MM.1S (cell line): ENCODE data around the gene DSTN.

ENCODE experiments used
- DNase-seq: peaks from one replicate; pipeline ENCODE4 v3.0.0-alpha.2; 2015
- H2AFZ ChIP-seq: fragments of 300-600 bp; sonication (generic); 2 replicates; pipeline ENCODE4 v1.6.0; 2016; ENCODE audit warnings: antibody characterized with exemption, low read length
- H3F3A ChIP-seq: fragments of 300-600 bp; sonication (generic); 2 replicates; pipeline ENCODE4 v1.6.1; 2016; ENCODE audit warnings: mild to moderate bottlenecking, antibody characterized with exemption, low read length, moderate library complexity, mixed read lengths; ENCODE audit not compliant: insufficient read depth
- H3K27ac ChIP-seq: fragments of 300-600 bp; sonication (generic); 2 replicates; pipeline ENCODE4 v1.5.1; 2016; ENCODE audit warnings: mild to moderate bottlenecking, low read length
- H3K27me3 ChIP-seq: fragments of 300-600 bp; sonication (generic); replicated peaks from 2 replicates; pipeline ENCODE4 v1.6.0; 2016; ENCODE audit warnings: low read length; ENCODE audit not compliant: insufficient read depth
- H3K36me3 ChIP-seq: fragments of 300-600 bp; sonication (generic); replicated peaks from 2 replicates; pipeline ENCODE4 v1.6.1; 2016; ENCODE audit warnings: mild to moderate bottlenecking, low read length, mixed read lengths; ENCODE audit not compliant: insufficient read depth
- H3K4me1 ChIP-seq: fragments of 300-600 bp; sonication (generic); 2 replicates; pipeline ENCODE4 v1.6.1; 2016; ENCODE audit warnings: low read length, mixed read lengths
- H3K4me2 ChIP-seq: fragments of 300-600 bp; sonication (generic); 2 replicates; pipeline ENCODE4 v1.6.0; 2016; ENCODE audit warnings: low read depth, low read length
- H3K4me3 ChIP-seq: fragments of 300-600 bp; sonication (generic); 2 replicates; pipeline ENCODE4 v1.5.1; 2016; ENCODE audit warnings: low read length, mixed read lengths
- H3K79me2 ChIP-seq: fragments of 300-600 bp; sonication (generic); 2 replicates; pipeline ENCODE4 v1.6.1; 2016; ENCODE audit warnings: mixed run types, low read length, mixed read lengths
- H3K9ac ChIP-seq: fragments of 300-600 bp; sonication (generic); 2 replicates; pipeline ENCODE4 v1.6.1; 2016; ENCODE audit warnings: low read length, mixed read lengths
- H3K9me2 ChIP-seq: fragments of 300-600 bp; sonication (generic); replicated peaks from 2 replicates; pipeline ENCODE4 v1.6.1; 2016; ENCODE audit warnings: mild to moderate bottlenecking, low read length, mixed read lengths; ENCODE audit not compliant: insufficient read depth
- H3K9me3 ChIP-seq: fragments of 300-600 bp; sonication (generic); replicated peaks from 2 replicates; pipeline ENCODE4 v1.6.1; 2016; ENCODE audit warnings: mild to moderate bottlenecking, low read length, mixed read lengths; ENCODE audit not compliant: insufficient read depth
- H4K20me1 ChIP-seq: fragments of 300-600 bp; sonication (generic); 2 replicates; pipeline ENCODE4 v1.6.1; 2016; ENCODE audit warnings: mild to moderate bottlenecking, low read length, moderate library complexity, mixed read lengths; ENCODE audit not compliant: insufficient read depth
- CTCF ChIP-seq: fragments of 300-600 bp; sonication (generic); IDR thresholded peaks from 2 replicates; pipeline ENCODE4 v1.5.1; 2016; ENCODE audit warnings: antibody characterized with exemption, low read length, mixed read lengths
- EZH2 ChIP-seq: fragments of 300-600 bp; sonication (generic); optimal IDR thresholded peaks from 2 replicates; pipeline ENCODE3; 2017; ENCODE audit warnings: low read depth, mild to moderate bottlenecking, antibody characterized with exemption, low read length, mixed read lengths
- EZH2phosphoT487 ChIP-seq: fragments of 300-600 bp; sonication (generic); IDR thresholded peaks from 2 replicates; pipeline ENCODE4 v1.6.1; 2018; ENCODE audit warnings: antibody characterized with exemption, low read length

DSTN gene

DNA sequence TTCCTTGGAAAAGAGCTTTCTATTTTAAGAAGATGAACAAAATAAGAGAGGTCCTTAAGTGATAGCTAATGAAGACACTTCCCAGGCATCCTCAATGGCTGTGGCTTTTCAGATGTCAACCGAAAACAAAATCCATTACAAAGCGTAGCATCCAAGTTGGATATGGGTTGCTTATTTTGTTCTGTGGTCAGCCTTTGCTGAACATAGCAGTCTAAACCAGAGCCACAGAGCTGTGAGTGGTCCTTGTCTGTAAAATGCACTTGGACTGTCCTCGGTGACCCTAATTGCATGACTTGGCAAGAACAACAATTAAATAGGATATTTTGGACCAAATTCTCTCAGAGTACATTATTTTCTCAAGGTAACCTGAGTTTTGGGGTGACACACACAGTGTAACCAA is 28.3 kb upstream of the DSTN start:
- H3K4me3 ChIP-seq, result no peak overlapping the region
- H4K20me1 ChIP-seq, result no peaks in the 10 kb centered on the region
- H3K27me3 ChIP-seq, result no peaks in the 10 kb centered on the region
- H3F3A ChIP-seq, result no peaks in the 10 kb centered on the region
- H3K9me3 ChIP-seq, result no peaks in the 10 kb centered on the region
- no peak overlapping the region for H3K9ac ChIP-seq
- H3K9me2 ChIP-seq, result no peaks in the 10 kb centered on the region
- TF ChIP-seq CTCF (no peak), EZH2phosphoT487 (no peak), EZH2 (no peak)
- no peaks in the 10 kb centered on the region for H3K79me2 ChIP-seq
- no peak overlapping the region for H2AFZ ChIP-seq
- no peak overlapping the region for H3K4me2 ChIP-seq
- no peak overlapping the region for H3K27ac ChIP-seq
- no peaks in the 10 kb centered on the region for H3K4me1 ChIP-seq
- no peak for DNase-seq
- H3K36me3 ChIP-seq, result no peaks in the 10 kb centered on the region

GRCh38 chr20:17541996-17542395 is 27.9 kb upstream of the DSTN start:
- H3K9ac ChIP-seq, result no peak overlapping the region
- H3K27ac ChIP-seq, result no peak overlapping the region
- no peaks in the 10 kb centered on the region for H3K79me2 ChIP-seq
- H3K4me1 ChIP-seq, result no peaks in the 10 kb centered on the region
- H3K4me2 ChIP-seq, result no peak overlapping the region
- no peak for DNase-seq
- H4K20me1 ChIP-seq, result no peaks in the 10 kb centered on the region
- no peaks in the 10 kb centered on the region for H3F3A ChIP-seq
- H3K27me3 ChIP-seq, result no peaks in the 10 kb centered on the region
- no peak overlapping the region for H3K4me3 ChIP-seq
- H3K9me3 ChIP-seq, result no peaks in the 10 kb centered on the region
- no peak for TF ChIP-seq EZH2phosphoT487
- no peak for TF ChIP-seq EZH2
- TF ChIP-seq CTCF, result no peak
- no peaks in the 10 kb centered on the region for H3K9me2 ChIP-seq
- H2AFZ ChIP-seq, result no peak overlapping the region
- no peaks in the 10 kb centered on the region for H3K36me3 ChIP-seq

DNA sequence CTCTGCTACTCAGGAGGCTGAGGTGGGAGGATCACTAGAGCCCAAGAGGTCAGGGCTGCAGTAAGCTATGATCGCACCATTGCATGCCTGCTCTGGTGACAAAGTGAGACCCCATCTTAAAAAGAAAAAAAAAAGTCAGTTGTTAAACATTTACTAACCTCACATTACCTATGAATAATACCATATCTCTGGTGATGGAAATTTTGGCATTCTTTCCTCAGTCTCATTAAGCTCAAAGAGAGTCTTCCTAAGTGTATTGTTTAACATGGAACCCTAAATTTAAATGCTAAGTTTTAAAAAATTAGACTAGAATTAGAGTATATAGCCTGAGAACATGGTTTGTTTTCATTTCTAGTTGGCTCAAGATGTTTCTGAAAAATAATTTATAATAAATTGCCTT is 27.4 kb upstream of the DSTN start:
- H3K36me3 ChIP-seq, result no peaks in the 10 kb centered on the region
- H3K4me2 ChIP-seq, result no peak overlapping the region
- H3F3A ChIP-seq, result no peaks in the 10 kb centered on the region
- H3K9me2 ChIP-seq, result no peaks in the 10 kb centered on the region
- H3K9me3 ChIP-seq, result no peaks in the 10 kb centered on the region
- H3K4me1 ChIP-seq, result no peaks in the 10 kb centered on the region
- no peak overlapping the region for H3K4me3 ChIP-seq
- H3K79me2 ChIP-seq, result no peaks in the 10 kb centered on the region
- no peak overlapping the region for H3K9ac ChIP-seq
- no peak for TF ChIP-seq CTCF
- H4K20me1 ChIP-seq, result no peaks in the 10 kb centered on the region
- no peak for DNase-seq
- no peak overlapping the region for H3K27ac ChIP-seq
- H2AFZ ChIP-seq, result no peak overlapping the region
- H3K27me3 ChIP-seq, result no peaks in the 10 kb centered on the region

DNA sequence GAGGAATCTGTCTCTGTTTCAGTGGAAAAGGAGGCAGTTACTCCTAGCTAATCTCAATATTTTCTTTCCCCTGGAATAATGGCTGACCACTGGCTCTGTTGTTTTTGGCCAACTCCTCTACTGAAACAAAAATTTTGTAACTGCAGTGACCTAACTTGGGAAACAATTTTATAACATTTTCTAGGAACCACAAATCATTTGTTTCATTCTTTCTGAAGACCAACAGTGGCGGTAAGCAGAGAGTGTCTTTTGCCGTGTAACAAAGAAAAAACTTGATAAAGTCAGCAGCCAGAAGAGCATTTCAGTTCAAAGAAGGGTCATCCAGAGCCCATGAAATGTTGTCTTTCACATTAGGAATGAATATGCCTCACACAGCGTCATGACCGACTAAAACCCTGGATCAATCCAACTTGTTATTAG is 26.9 kb upstream of the DSTN start:
- H3K9me2 ChIP-seq, result no peaks in the 10 kb centered on the region
- H3K27ac ChIP-seq, result no peak overlapping the region
- H3K36me3 ChIP-seq, result no peaks in the 10 kb centered on the region
- H3K79me2 ChIP-seq, result no peaks in the 10 kb centered on the region
- no peaks in the 10 kb centered on the region for H4K20me1 ChIP-seq
- no peaks in the 10 kb centered on the region for H3K27me3 ChIP-seq
- H3K9me3 ChIP-seq, result no peaks in the 10 kb centered on the region
- H3K4me1 ChIP-seq, result no peaks in the 10 kb centered on the region
- no peak for DNase-seq
- H3F3A ChIP-seq, result no peaks in the 10 kb centered on the region
- no peak overlapping the region for H2AFZ ChIP-seq
- H3K9ac ChIP-seq, result no peak overlapping the region
- no peak overlapping the region for H3K4me2 ChIP-seq
- TF ChIP-seq EZH2phosphoT487, result no peak
- H3K4me3 ChIP-seq, result no peak overlapping the region
